H9 (cell line): ENCODE data around the gene ERMN. TPM values are rescaled to one million over a fixed set of nuclear protein-coding genes. Genes with fewer than 3 reads are reported as not detected.

Source experiments
- DNase-seq: peaks from one replicate; pipeline ENCODE4 v3.0.0-alpha.2; 2017
- H2AFZ ChIP-seq: one replicate; pipeline ENCODE4 v1.6.1; 2013; ENCODE audit warnings: mild to moderate bottlenecking, low read length, control low read depth, moderate library complexity
- H2AK5ac ChIP-seq: 2 replicates; pipeline ENCODE4 v1.6.1; 2013; ENCODE audit warnings: low read length, control low read depth, mixed read lengths; ENCODE audit not compliant: insufficient read length
- H2BK120ac ChIP-seq: one replicate; pipeline ENCODE4 v1.6.1; 2013; ENCODE audit warnings: low read depth, mild to moderate bottlenecking, low read length, control low read depth, inconsistent platforms; ENCODE audit not compliant: poor library complexity, severe bottlenecking
- H2BK12ac ChIP-seq: 2 replicates; pipeline ENCODE4 v1.6.1; 2013; ENCODE audit warnings: low read length, control low read depth, mixed read lengths, low read depth; ENCODE audit not compliant: insufficient read length
- H2BK15ac ChIP-seq: 2 replicates; pipeline ENCODE4 v1.6.1; 2013; ENCODE audit warnings: low read depth, low read length, control low read depth
- H2BK20ac ChIP-seq: one replicate; pipeline ENCODE4 v1.6.1; 2013; ENCODE audit warnings: low read depth, mild to moderate bottlenecking, low read length, control low read depth, inconsistent platforms; ENCODE audit not compliant: poor library complexity, severe bottlenecking
- H2BK5ac ChIP-seq: 2 replicates; pipeline ENCODE4 v1.6.1; 2013; ENCODE audit warnings: low read length, control low read depth, mixed read lengths; ENCODE audit not compliant: insufficient read length
- H3K14ac ChIP-seq: 2 replicates; pipeline ENCODE4 v1.6.1; 2013; ENCODE audit warnings: low read length, control low read depth; ENCODE audit not compliant: insufficient read depth
- H3K18ac ChIP-seq: 2 replicates; pipeline ENCODE4 v1.6.1; 2013; ENCODE audit warnings: low read depth, mild to moderate bottlenecking, mixed read lengths, low read length, control low read depth; ENCODE audit not compliant: insufficient read length
- H3K23ac ChIP-seq: 2 replicates; pipeline ENCODE4 v1.6.1; 2013; ENCODE audit warnings: low read length, control low read depth, mixed read lengths, low read depth; ENCODE audit not compliant: insufficient read length
- H3K23me2 ChIP-seq: 2 replicates; pipeline ENCODE4 v1.6.1; 2013; ENCODE audit warnings: low read depth, mild to moderate bottlenecking, mixed read lengths, low read length, control low read depth; ENCODE audit not compliant: insufficient read length, poor library complexity, severe bottlenecking
- H3K27ac ChIP-seq: 2 replicates; pipeline ENCODE4 v1.5.1; 2013; ENCODE audit warnings: low read length, control low read depth, mixed read lengths, low read depth; ENCODE audit not compliant: insufficient read length
- H3K27me3 ChIP-seq: 2 replicates; pipeline ENCODE4 v1.6.1; 2013; ENCODE audit warnings: low read length, control low read depth, inconsistent platforms; ENCODE audit not compliant: insufficient read depth
- H3K4ac ChIP-seq: 2 replicates; pipeline ENCODE4 v1.6.1; 2013; ENCODE audit warnings: low read depth, mild to moderate bottlenecking, control low read depth, inconsistent platforms, low read length, moderate library complexity
- H3K4me1 ChIP-seq: 2 replicates; pipeline ENCODE4 v1.6.1; 2013; ENCODE audit warnings: low read length, control low read depth, inconsistent platforms; ENCODE audit not compliant: insufficient read depth
- H3K4me2 ChIP-seq: 2 replicates; pipeline ENCODE4 v1.6.1; 2013; ENCODE audit warnings: low read length, control low read depth, mixed read lengths; ENCODE audit not compliant: insufficient read length, insufficient read depth
- H3K56ac ChIP-seq: 2 replicates; pipeline ENCODE4 v1.6.1; 2013; ENCODE audit warnings: low read depth, mild to moderate bottlenecking, mixed read lengths, low read length, control low read depth; ENCODE audit not compliant: insufficient read length
- H3K79me1 ChIP-seq: 2 replicates; pipeline ENCODE4 v1.6.1; 2013; ENCODE audit warnings: low read depth, mild to moderate bottlenecking, moderate library complexity, low read length, control low read depth, inconsistent platforms; ENCODE audit not compliant: insufficient read depth, poor library complexity, severe bottlenecking
- H3K79me2 ChIP-seq: 2 replicates; pipeline ENCODE4 v1.6.1; 2013; ENCODE audit warnings: low read length, control low read depth, inconsistent platforms; ENCODE audit not compliant: insufficient read depth
- H3K9ac ChIP-seq: 2 replicates; pipeline ENCODE4 v1.6.1; 2013; ENCODE audit warnings: low read length, control low read depth, mixed read lengths; ENCODE audit not compliant: insufficient read length; ENCODE audit errors: extremely low read depth
- H3K9me3 ChIP-seq: one replicate; pipeline ENCODE4 v1.6.1; 2013; ENCODE audit warnings: low read depth, low read length, inconsistent platforms; ENCODE audit not compliant: control insufficient read depth
- H3T11ph ChIP-seq: one replicate; pipeline ENCODE4 v1.6.1; 2013; ENCODE audit warnings: mild to moderate bottlenecking, low read length, control low read depth, inconsistent platforms
- H4K20me1 ChIP-seq: one replicate; pipeline ENCODE4 v1.6.1; 2013; ENCODE audit not compliant: control insufficient read depth, insufficient read length, insufficient read depth
- H4K5ac ChIP-seq: 2 replicates; pipeline ENCODE4 v1.6.1; 2013; ENCODE audit warnings: low read depth, mild to moderate bottlenecking, mixed read lengths, low read length, control low read depth; ENCODE audit not compliant: insufficient read length
- H4K8ac ChIP-seq: replicated peaks from 2 replicates; pipeline ENCODE4 v1.6.1; 2013; ENCODE audit warnings: low read length, control low read depth, mixed read lengths, low read depth; ENCODE audit not compliant: insufficient read length
- H4K91ac ChIP-seq: 2 replicates; pipeline ENCODE4 v1.6.1; 2013; ENCODE audit warnings: low read depth, mild to moderate bottlenecking, moderate library complexity, mixed read lengths, low read length, control low read depth; ENCODE audit not compliant: insufficient read length
- H3K27ac Mint-ChIP-seq, 3 experiments: 2 replicates in 2 of 3; 3 replicates in 1 of 3; pipeline ENCODE4 v1.8.0; 2020 to 2021; ENCODE audit warnings: mixed read lengths in 3 of 3, mild to moderate bottlenecking in 1 of 3, moderate library complexity in 1 of 3
- H3K27me3 Mint-ChIP-seq: 2 replicates; pipeline ENCODE4 v1.8.0; 2021; ENCODE audit warnings: low read depth, mild to moderate bottlenecking, moderate library complexity, mixed read lengths
- H3K36me3 Mint-ChIP-seq, 3 experiments: 2 replicates in 2 of 3; 3 replicates in 1 of 3; pipeline ENCODE4 v1.8.0; 2020 to 2021; ENCODE audit warnings: low read depth in 3 of 3, mixed read lengths in 3 of 3; ENCODE audit not compliant: insufficient read depth in 1 of 3
- H3K4me1 Mint-ChIP-seq, 2 experiments: 2 replicates each; pipeline ENCODE4 v1.8.0; 2020; ENCODE audit warnings: mixed read lengths in 2 of 2
- H3K4me3 Mint-ChIP-seq, 2 experiments: 2 replicates in 1 of 2; 3 replicates in 1 of 2; pipeline ENCODE4 v1.8.0; 2020 to 2021; ENCODE audit warnings: mild to moderate bottlenecking in 2 of 2, mixed read lengths in 2 of 2, moderate library complexity in 1 of 2
- H3K9me3 Mint-ChIP-seq, 2 experiments: 2 replicates in 1 of 2; 3 replicates in 1 of 2; pipeline ENCODE4 v1.8.0; 2020; ENCODE audit warnings: mild to moderate bottlenecking in 2 of 2, mixed read lengths in 2 of 2, moderate library complexity in 1 of 2
- CTCF ChIP-seq: fragments of 200-600 bp; sonication (generic); conservative IDR thresholded peaks from 3 replicates; pipeline ENCODE4 v1.8.0; 2021; ENCODE audit warnings: antibody characterized with exemption, mild to moderate bottlenecking
- WGBS: extraction: QIAGEN DNeasy Blood & Tissue Kit; methylation state at CpG from one replicate; pipeline ENCODE4 v1.1.7; 2013; ENCODE audit warnings: missing lambda C conversion rate, low lambda C conversion rate, mixed read lengths; ENCODE audit not compliant: insufficient read length; ENCODE audit errors: extremely low coverage; 5-methylcytosine and 5-hydroxymethylcytosine counted together
- total RNA-seq: library from RNA; stranded (reverse); gene quantifications from 2 replicates; pipeline ENCODE4 v1.2.1, GENCODE V29; 2021

The ERMN gene
- total RNA-seq, 1 experiment from 2014 or later: 0.48 TPM

GRCh38 chr2:157363612-157364101 lies 38.0 kb upstream of the ERMN start:
- H3K23me2 ChIP-seq: no peaks in the 10 kb centered on the region
- no peak overlapping the region for H3K14ac ChIP-seq
- H3K79me2 ChIP-seq: no peaks in the 10 kb centered on the region
- DNase-seq: no peak
- peaks cover 7 to 27% (median 16%) of the 10 kb centered on the region in 3 experiments for H3K36me3 Mint-ChIP-seq
- no peak overlapping the region for H3K4me2 ChIP-seq
- H3K18ac ChIP-seq: no peak overlapping the region
- H4K20me1 ChIP-seq: no peaks in the 10 kb centered on the region
- no peak overlapping the region for H2BK5ac ChIP-seq
- no peak overlapping the region for H3K56ac ChIP-seq
- no peaks in the 10 kb centered on the region for H3K79me1 ChIP-seq
- H3K27me3 ChIP-seq: no peaks in the 10 kb centered on the region
- H3K4me1 Mint-ChIP-seq: peaks cover 4% of the 10 kb centered on the region in 2 experiments; a peak in 2 of 4 replicates
- H2AFZ ChIP-seq: no peak overlapping the region
- no peaks in the 10 kb centered on the region for H3K4me1 ChIP-seq
- H3K27ac Mint-ChIP-seq: no peak overlapping the region
- no peak overlapping the region for H3K23ac ChIP-seq
- no peak overlapping the region for H3K4me3 Mint-ChIP-seq
- H4K5ac ChIP-seq: no peak overlapping the region
- H3K9me3 Mint-ChIP-seq: peaks cover 24 to 26% of the 10 kb centered on the region in 2 experiments
- H2BK12ac ChIP-seq: no peak overlapping the region
- no peak overlapping the region for H3T11ph ChIP-seq
- H4K8ac ChIP-seq: no peak overlapping the region
- no peak overlapping the region for H2BK20ac ChIP-seq
- no peaks in the 10 kb centered on the region; the same call in none of the 2 replicates for H3K27me3 Mint-ChIP-seq
- no peak overlapping the region for H3K9ac ChIP-seq
- no peak for TF ChIP-seq CTCF
- no peak overlapping the region for H2AK5ac ChIP-seq
- no peak overlapping the region for H2BK15ac ChIP-seq
- H3K9me3 ChIP-seq: no peaks in the 10 kb centered on the region
- H3K27ac ChIP-seq: no peak overlapping the region
- no CpG with 5 or more reads among the region's 2 CpGs for WGBS
- H3K4ac ChIP-seq: no peak overlapping the region
- H4K91ac ChIP-seq: no peak overlapping the region
- H2BK120ac ChIP-seq: no peak overlapping the region
